ENCODE results near the gene AMY1A.
"Not testable (repeated sequence)": the region's sequence is repeated elsewhere in the genome, so short reads cannot be mapped to it uniquely, and the experiment has no call there.

The AMY1A gene
- total RNA-seq = 0 reads per million in 2 donors

- not testable (repeated sequence) for DNase-seq
Observed at GRCh38 chr1:103655460-103655859, at the start of gene AMY1A. TSS of gene AMY1A (plus strand) at chr1:103655760. CDS start at chr1:103656331, 571 bp downstream.

GRCh38 chr1:103616362-103616761, 39.2 kb upstream of the AMY1A start:
- DNase-seq = no peak

GRCh38 chr1:103616994-103617477, 38.5 kb upstream of the AMY1A start, which contains the start of gene AMY2A:
TSS of gene AMY2A (plus strand) at chr1:103617427. CDS start at chr1:103617441, 14 bp downstream.
- not testable (repeated sequence) for DNase-seq

- not testable (repeated sequence) for DNase-seq
Observed at GRCh38 chr1:103627436-103627835, 28.1 kb upstream of the AMY1A start.

GRCh38 chr1:103641194-103641593, 14.4 kb upstream of the AMY1A start:
- DNase-seq = not testable (repeated sequence)

GRCh38 chr1:103643908-103644307, 11.7 kb upstream of the AMY1A start:
- DNase-seq = not testable (repeated sequence)

- not testable (repeated sequence) for DNase-seq
Observed at GRCh38 chr1:103650305-103650704, 5.3 kb upstream of the AMY1A start.

GRCh38 chr1:103650889-103651288, 4.7 kb upstream of the AMY1A start:
- DNase-seq = not testable (repeated sequence)

GRCh38 chr1:103654133-103654532, 1.4 kb upstream of the AMY1A start:
- DNase-seq = not testable (repeated sequence)

- not testable (repeated sequence) for DNase-seq
Observed at GRCh38 chr1:103676335-103676734, 20.8 kb downstream of the AMY1A start.

GRCh38 chr1:103696110-103696509, 40.5 kb downstream of the AMY1A start, which contains the start of gene AMY1B:
TSS of gene AMY1B (minus strand) at chr1:103696210. CDS start at chr1:103695639, 571 bp downstream.
- DNase-seq = not testable (repeated sequence)

- DNase-seq = not testable (repeated sequence)
Observed at GRCh38 chr1:103697430-103697829, 41.9 kb downstream of the AMY1A start.

GRCh38 chr1:103700669-103701068, 45.1 kb downstream of the AMY1A start:
- not testable (repeated sequence) for DNase-seq

- not testable (repeated sequence) for DNase-seq
Observed at GRCh38 chr1:103701256-103701655, 45.7 kb downstream of the AMY1A start.

- DNase-seq = not testable (repeated sequence)
Observed at GRCh38 chr1:103707670-103708069, 52.1 kb downstream of the AMY1A start.

GRCh38 chr1:103710381-103710780, 54.8 kb downstream of the AMY1A start:
- DNase-seq = not testable (repeated sequence)

Data from activated gamma-delta T cell (primary cell).